ENCODE results near the gene GRK3.

DNA sequence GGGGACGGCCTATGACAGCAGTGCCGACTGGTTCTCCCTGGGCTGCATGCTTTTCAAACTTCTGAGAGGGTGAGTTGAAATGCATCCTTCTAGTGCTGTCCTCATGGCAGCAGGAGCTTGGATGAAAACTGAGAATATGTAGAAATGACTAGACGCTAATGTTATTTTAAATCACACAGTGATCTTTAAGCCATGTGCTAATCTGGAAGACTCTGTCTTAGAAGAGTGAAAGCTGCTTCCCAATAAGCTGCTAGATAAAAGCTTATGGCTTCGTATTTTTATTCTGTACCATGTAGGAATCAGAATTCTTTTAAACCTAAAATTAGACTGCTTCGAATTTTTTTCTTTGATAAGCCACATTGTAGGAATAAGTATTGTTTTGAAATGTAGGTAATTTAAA, 130.7 kb downstream of the GRK3 start:
- TF ChIP-seq, protein P1, sequence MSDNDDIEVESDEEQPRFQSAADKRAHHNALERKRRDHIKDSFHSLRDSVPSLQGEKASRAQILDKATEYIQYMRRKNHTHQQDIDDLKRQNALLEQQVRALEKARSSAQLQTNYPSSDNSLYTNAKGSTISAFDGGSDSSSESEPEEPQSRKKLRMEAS (IDR thresholded peaks at IDR 0.05; ENCODE audit: low read depth, low read length), result no peak
- TF ChIP-seq, protein P2, sequence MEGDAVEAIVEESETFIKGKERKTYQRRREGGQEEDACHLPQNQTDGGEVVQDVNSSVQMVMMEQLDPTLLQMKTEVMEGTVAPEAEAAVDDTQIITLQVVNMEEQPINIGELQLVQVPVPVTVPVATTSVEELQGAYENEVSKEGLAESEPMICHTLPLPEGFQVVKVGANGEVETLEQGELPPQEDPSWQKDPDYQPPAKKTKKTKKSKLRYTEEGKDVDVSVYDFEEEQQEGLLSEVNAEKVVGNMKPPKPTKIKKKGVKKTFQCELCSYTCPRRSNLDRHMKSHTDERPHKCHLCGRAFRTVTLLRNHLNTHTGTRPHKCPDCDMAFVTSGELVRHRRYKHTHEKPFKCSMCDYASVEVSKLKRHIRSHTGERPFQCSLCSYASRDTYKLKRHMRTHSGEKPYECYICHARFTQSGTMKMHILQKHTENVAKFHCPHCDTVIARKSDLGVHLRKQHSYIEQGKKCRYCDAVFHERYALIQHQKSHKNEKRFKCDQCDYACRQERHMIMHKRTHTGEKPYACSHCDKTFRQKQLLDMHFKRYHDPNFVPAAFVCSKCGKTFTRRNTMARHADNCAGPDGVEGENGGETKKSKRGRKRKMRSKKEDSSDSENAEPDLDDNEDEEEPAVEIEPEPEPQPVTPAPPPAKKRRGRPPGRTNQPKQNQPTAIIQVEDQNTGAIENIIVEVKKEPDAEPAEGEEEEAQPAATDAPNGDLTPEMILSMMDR (IDR thresholded peaks at IDR 0.05; ENCODE audit: low read depth, low read length), result no peak
- TF ChIP-seq POLR2A (IDR thresholded peaks at IDR 0.05; ENCODE audit: extremely low read depth, insufficient read length), result no peak
- TF ChIP-seq MYC (IDR thresholded peaks at IDR 0.05; ENCODE audit: low read depth, low read length), result no peak
